MM.1S (cell line): ENCODE results near the gene ZNF609.
"Not testable (repeated sequence)": the region's sequence is repeated elsewhere in the genome, so short reads cannot be mapped to it uniquely, and the experiment has no call there.

Experiments
- DNase-seq: peaks from one replicate; pipeline ENCODE4 v3.0.0-alpha.2; 2015
- H2AFZ ChIP-seq: fragments of 300-600 bp; sonication (generic); 2 replicates; pipeline ENCODE4 v1.6.0; 2016; ENCODE audit warnings: antibody characterized with exemption, low read length
- H3F3A ChIP-seq: fragments of 300-600 bp; sonication (generic); 2 replicates; pipeline ENCODE4 v1.6.1; 2016; ENCODE audit warnings: mild to moderate bottlenecking, antibody characterized with exemption, low read length, moderate library complexity, mixed read lengths; ENCODE audit not compliant: insufficient read depth
- H3K27ac ChIP-seq: fragments of 300-600 bp; sonication (generic); 2 replicates; pipeline ENCODE4 v1.5.1; 2016; ENCODE audit warnings: mild to moderate bottlenecking, low read length
- H3K27me3 ChIP-seq: fragments of 300-600 bp; sonication (generic); replicated peaks from 2 replicates; pipeline ENCODE4 v1.6.0; 2016; ENCODE audit warnings: low read length; ENCODE audit not compliant: insufficient read depth
- H3K36me3 ChIP-seq: fragments of 300-600 bp; sonication (generic); replicated peaks from 2 replicates; pipeline ENCODE4 v1.6.1; 2016; ENCODE audit warnings: mild to moderate bottlenecking, low read length, mixed read lengths; ENCODE audit not compliant: insufficient read depth
- H3K4me1 ChIP-seq: fragments of 300-600 bp; sonication (generic); 2 replicates; pipeline ENCODE4 v1.6.1; 2016; ENCODE audit warnings: low read length, mixed read lengths
- H3K4me2 ChIP-seq: fragments of 300-600 bp; sonication (generic); 2 replicates; pipeline ENCODE4 v1.6.0; 2016; ENCODE audit warnings: low read depth, low read length
- H3K4me3 ChIP-seq: fragments of 300-600 bp; sonication (generic); 2 replicates; pipeline ENCODE4 v1.5.1; 2016; ENCODE audit warnings: low read length, mixed read lengths
- H3K79me2 ChIP-seq: fragments of 300-600 bp; sonication (generic); 2 replicates; pipeline ENCODE4 v1.6.1; 2016; ENCODE audit warnings: mixed run types, low read length, mixed read lengths
- H3K9ac ChIP-seq: fragments of 300-600 bp; sonication (generic); 2 replicates; pipeline ENCODE4 v1.6.1; 2016; ENCODE audit warnings: low read length, mixed read lengths
- H3K9me2 ChIP-seq: fragments of 300-600 bp; sonication (generic); replicated peaks from 2 replicates; pipeline ENCODE4 v1.6.1; 2016; ENCODE audit warnings: mild to moderate bottlenecking, low read length, mixed read lengths; ENCODE audit not compliant: insufficient read depth
- H3K9me3 ChIP-seq: fragments of 300-600 bp; sonication (generic); replicated peaks from 2 replicates; pipeline ENCODE4 v1.6.1; 2016; ENCODE audit warnings: mild to moderate bottlenecking, low read length, mixed read lengths; ENCODE audit not compliant: insufficient read depth
- H4K20me1 ChIP-seq: fragments of 300-600 bp; sonication (generic); 2 replicates; pipeline ENCODE4 v1.6.1; 2016; ENCODE audit warnings: mild to moderate bottlenecking, low read length, moderate library complexity, mixed read lengths; ENCODE audit not compliant: insufficient read depth
- CTCF ChIP-seq: fragments of 300-600 bp; sonication (generic); IDR thresholded peaks from 2 replicates; pipeline ENCODE4 v1.5.1; 2016; ENCODE audit warnings: antibody characterized with exemption, low read length, mixed read lengths
- EZH2 ChIP-seq: fragments of 300-600 bp; sonication (generic); optimal IDR thresholded peaks from 2 replicates; pipeline ENCODE3; 2017; ENCODE audit warnings: low read depth, mild to moderate bottlenecking, antibody characterized with exemption, low read length, mixed read lengths
- EZH2phosphoT487 ChIP-seq: fragments of 300-600 bp; sonication (generic); IDR thresholded peaks from 2 replicates; pipeline ENCODE4 v1.6.1; 2018; ENCODE audit warnings: antibody characterized with exemption, low read length

The ZNF609 gene

DNA sequence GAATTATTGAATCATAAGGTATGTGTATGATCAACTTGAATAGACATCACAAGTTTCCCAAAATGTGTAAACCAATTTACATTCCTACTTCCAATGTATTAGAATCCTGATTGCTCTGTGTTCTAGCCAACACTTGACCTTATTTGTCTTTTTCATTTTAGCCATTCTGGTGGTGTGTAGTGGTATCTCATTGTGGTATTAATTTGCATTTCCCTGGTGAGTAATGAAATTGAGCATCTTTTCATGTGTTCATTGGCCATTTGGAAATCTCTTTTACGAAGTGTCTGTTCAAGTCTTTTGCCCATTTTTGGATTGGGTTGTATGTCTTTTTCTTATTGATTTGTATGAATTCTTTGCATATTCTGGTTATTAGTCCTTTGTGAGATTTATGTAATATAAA, 177.0 kb downstream of the ZNF609 start:
- Histone ChIP-seq H3K27me3 (no peaks in the 10 kb centered on the region), H3K4me1 (peaks cover 10% of the 10 kb centered on the region), H3F3A (no peaks in the 10 kb centered on the region), H3K79me2 (peaks cover 10% of the 10 kb centered on the region; the same call in 1 of the 2 replicates), H3K9ac (no peak overlapping the region), H3K36me3 (no peaks in the 10 kb centered on the region), H3K9me2 (no peaks in the 10 kb centered on the region), H3K4me3 (no peak overlapping the region), H3K27ac (no peak overlapping the region), H3K9me3 (no peaks in the 10 kb centered on the region), H2AFZ (no peak overlapping the region), H3K4me2 (no peak overlapping the region), H4K20me1 (no peaks in the 10 kb centered on the region)
- no peak for DNase-seq
- TF ChIP-seq EZH2 (no peak), CTCF (no peak), EZH2phosphoT487 (no peak)

GRCh38 chr15:64639744-64640143, 179.4 kb downstream of the ZNF609 start:
- H3K36me3 ChIP-seq, DNase-seq, H3K4me2 ChIP-seq, H3K27ac ChIP-seq, H3K27me3 ChIP-seq, H3K9me3 ChIP-seq, H3F3A ChIP-seq, H3K9ac ChIP-seq, H3K4me1 ChIP-seq, H2AFZ ChIP-seq, H3K9me2 ChIP-seq, H3K79me2 ChIP-seq, H4K20me1 ChIP-seq, H3K4me3 ChIP-seq: not testable (repeated sequence)

GRCh38 chr15:64640146-64640871, 179.9 kb downstream of the ZNF609 start:
- no peaks in the 10 kb centered on the region for H3K36me3 ChIP-seq
- H2AFZ ChIP-seq: no peak overlapping the region
- H3K27ac ChIP-seq: no peak overlapping the region
- no peaks in the 10 kb centered on the region for H3F3A ChIP-seq
- H3K9me2 ChIP-seq: no peaks in the 10 kb centered on the region
- H3K4me2 ChIP-seq: no peak overlapping the region
- H3K9ac ChIP-seq: no peak overlapping the region
- no peaks in the 10 kb centered on the region for H3K27me3 ChIP-seq
- peaks cover 10% of the 10 kb centered on the region; the same call in 1 of the 2 replicates for H3K79me2 ChIP-seq
- DNase-seq: no peak
- no peak overlapping the region for H3K4me3 ChIP-seq
- H3K4me1 ChIP-seq: peaks cover 7% of the 10 kb centered on the region
- no peaks in the 10 kb centered on the region for H3K9me3 ChIP-seq
- no peaks in the 10 kb centered on the region for H4K20me1 ChIP-seq
- TF ChIP-seq CTCF: no peak
- no peak for TF ChIP-seq EZH2
- no peak for TF ChIP-seq EZH2phosphoT487

GRCh38 chr15:64642875-64643274, 182.5 kb downstream of the ZNF609 start:
- no peak overlapping the region for H2AFZ ChIP-seq
- H3K9me3 ChIP-seq: no peaks in the 10 kb centered on the region
- no peaks in the 10 kb centered on the region for H3K9me2 ChIP-seq
- no peak overlapping the region for H3K4me3 ChIP-seq
- no peak for TF ChIP-seq CTCF
- TF ChIP-seq EZH2phosphoT487: no peak
- TF ChIP-seq EZH2: no peak
- H4K20me1 ChIP-seq: no peaks in the 10 kb centered on the region
- H3K36me3 ChIP-seq: no peaks in the 10 kb centered on the region
- peaks cover 7% of the 10 kb centered on the region for H3K4me1 ChIP-seq
- H3K9ac ChIP-seq: no peak overlapping the region
- peaks cover 11% of the 10 kb centered on the region for H3F3A ChIP-seq
- DNase-seq: no peak
- H3K27me3 ChIP-seq: no peaks in the 10 kb centered on the region
- H3K79me2 ChIP-seq: 0 out of 2 replicates have a peak, but pooled peaks cover 3% of the 10 kb centered on the region
- no peak overlapping the region for H3K27ac ChIP-seq
- no peak overlapping the region for H3K4me2 ChIP-seq
